GM19043 (cell line): ENCODE data around the gene SERGEF.
"Not testable (repeated sequence)": the region's sequence is repeated elsewhere in the genome, so short reads cannot be mapped to it uniquely, and the experiment has no call there.

Source experiments
- ATAC-seq: cut with Tn5 transposase; IDR thresholded peaks from one replicate; pipeline ENCODE4 v1.9.1; 2021; ENCODE audit warnings: low read depth; ENCODE audit not compliant: unreplicated experiment

SERGEF gene

DNA sequence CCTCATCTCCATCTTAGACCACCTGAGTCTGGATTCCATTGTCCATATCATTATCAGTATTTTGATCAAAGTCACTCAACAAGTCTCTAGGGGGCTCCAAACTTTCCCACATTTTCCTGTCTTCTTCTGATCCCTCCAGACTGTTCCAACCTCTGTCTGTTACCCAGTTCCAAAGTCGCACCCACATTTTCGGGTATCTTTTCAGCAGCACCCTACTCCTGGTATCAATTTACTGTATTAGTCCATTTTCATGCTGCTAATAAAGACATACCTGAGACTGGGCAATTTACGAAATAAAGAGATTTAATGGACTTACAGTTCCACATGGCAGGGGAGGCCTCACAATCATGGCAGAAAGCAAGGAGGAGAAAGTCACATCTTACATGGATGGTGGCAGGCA lies 144.4 kb downstream of the SERGEF start:
- not testable (repeated sequence) for ATAC-seq

DNA sequence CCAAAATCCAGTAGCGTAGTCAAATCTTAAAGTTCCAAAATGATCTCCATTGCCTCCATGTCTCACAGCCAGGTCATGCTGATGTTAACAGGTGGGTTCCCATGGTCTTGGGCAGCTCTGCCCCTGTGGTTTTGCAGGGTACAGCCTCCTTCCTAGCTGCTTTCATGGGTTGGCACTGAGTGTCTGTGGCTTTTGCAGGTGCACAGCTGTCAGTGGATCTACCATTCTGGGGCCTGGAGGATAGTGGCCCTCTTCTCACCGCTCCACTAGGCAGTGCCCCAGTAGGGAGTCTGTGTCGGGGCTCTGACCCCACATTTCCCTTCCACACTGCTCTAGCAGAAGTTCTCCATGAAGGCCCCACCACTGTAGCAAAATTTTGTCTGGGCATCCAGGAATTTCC lies 145.5 kb downstream of the SERGEF start:
- ATAC-seq = no peak

DNA sequence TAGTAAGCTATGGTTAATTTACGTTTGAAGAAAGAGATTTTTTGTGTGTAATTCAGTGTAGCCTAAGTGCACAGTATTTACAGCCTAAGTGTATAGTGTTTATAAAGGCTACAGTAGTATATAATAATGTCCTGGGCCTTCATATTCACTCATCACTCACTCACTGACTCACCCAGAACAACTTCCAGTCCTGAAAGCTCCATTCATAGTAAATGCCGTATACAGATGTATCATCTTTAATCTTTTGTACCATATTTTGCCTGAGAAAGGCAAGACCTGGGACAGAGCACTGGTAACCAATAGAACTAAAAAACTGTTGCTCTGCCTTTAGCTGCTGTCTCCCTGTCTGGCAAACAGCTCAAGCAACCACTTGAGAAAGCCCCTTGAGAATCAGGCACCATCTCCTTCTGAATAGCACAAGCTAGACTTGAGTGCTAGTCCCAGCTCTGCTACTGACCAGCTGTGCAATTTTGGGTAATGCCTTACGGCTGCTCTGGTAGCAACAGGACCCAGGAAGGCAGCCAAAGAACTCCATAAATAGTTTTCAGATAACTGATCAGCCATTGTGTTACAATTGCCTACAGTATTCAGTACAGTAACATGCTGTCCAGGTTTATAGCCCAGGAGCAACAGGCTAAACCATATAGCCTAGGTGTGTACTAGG lies 146.9 kb downstream of the SERGEF start:
- no peak for ATAC-seq

DNA sequence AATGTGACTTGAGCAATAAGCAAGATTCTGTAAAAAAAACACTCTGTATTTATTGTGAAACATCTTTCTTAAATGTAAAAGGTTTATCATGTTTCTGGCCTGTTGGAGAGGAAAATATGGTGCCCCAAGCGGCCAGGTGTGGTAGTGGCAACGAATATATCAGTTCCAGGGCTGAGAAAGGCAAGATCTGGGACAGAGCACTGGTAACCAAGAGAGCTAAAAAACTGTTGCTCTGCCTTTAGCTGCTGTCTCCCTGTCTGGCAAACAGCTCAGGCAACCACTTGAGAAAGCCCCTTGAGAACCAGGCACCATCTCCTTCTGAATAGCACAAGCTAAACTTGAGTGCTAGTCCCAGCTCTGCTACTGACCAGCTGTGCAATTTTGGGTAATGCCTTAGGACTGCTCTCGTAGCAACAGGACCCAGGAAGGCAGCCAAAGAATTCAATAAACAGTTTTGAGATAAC lies 148.3 kb downstream of the SERGEF start:
- ATAC-seq = no peak

DNA sequence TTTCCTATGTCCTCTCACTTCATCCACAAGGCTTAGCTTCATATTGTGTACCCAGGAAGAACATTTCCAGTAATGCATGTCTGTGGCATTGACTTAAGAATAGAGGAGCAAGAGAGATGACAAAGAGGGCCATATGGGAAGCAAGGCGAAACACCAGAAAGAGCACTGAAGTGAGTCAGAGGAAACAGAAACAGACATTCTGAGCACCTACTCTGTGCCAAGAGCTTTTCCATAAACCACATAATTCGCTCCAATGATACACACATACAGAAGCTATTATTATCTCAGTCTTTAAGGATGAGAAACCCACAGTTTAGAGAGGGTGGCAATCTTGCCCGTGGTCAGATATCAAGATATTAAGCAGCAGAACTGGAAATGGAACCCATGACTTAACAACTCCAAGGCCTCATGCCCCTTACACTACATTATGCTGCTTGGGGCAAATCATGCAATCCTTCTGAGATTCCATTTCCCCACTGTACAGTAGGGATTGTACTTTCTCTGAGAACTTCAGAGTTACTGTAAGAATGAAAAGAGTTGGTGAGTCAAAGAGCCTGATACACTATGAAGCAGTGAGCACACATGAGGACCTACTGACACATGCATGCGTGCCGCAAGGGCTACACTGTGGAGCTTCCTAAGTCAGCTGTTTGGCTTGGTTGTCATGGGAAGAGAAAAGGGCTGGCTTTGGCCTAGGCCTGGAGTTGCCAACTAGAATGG lies 151.7 kb downstream of the SERGEF start:
- no peak for ATAC-seq

DNA sequence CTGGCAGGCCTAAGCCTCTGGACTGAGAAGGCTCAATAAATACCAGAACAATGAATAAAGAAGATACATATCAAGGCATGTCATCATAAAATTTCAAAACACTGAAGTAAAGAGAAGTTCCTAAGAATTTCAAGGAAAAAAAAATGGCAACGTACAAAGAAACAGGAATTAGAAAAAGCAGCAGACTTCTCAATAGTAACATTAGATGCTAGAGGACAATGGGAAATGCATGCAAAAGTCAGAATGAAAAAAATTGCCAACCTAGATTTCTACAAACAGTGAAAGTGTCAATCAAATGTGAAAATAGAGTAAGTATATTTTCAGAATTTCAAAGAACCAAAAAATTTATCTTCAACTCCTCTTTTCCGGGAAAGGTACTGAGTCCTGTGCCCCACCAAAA lies 153.3 kb downstream of the SERGEF start:
- no peak for ATAC-seq

DNA sequence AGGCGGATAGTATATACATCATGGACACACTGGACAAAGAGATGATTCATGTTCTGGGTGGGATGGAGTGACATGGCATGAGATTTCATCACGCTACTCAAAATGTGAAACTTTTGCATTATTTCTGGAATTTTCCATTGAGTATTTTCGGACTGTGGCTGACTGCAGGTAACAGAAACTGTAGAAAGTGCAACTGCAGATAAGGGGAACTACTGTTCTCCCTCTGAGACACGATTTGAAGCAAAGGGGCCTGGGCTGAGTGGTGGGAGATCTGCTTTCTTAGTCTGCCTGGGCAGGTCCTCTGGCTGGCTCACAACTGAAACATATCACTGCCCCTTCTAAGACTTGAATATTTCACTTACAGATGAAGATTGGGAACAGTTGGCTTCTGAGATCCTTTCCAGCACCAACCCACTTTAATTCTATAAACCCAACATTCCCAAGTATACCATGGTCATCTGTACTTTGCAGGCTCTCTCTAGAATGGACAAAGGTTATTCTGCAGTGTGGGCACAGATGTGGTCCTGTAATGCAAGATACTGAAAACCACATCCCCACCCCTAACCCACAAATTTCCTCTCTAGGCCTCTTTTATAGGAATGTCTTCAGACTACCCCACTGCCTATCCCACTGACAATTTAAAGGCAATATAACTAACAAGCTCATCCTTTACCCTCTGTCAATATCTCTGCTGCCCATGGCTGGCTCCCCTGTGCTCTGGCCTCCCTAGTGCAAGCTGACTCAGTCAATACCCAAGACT lies 157.1 kb downstream of the SERGEF start:
- ATAC-seq = no peak

DNA sequence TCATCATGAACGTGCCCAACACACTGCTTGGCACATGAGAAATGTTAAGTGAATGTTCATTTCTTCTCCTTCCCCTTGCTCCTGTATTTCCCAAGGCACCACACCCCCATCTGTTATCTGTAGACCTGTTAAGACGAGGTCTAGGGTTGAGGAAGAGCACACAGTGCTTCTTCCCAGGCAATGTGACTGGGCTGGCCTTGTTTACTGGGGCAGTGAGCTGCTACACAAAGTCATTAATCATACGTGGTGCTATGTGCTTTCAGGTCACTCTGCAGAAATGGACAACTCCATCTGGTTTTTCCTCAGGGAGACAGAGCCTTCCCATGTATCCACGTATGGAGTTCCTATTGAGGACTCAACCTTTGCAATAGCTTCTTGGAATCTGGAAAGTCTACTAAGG lies 159.6 kb downstream of the SERGEF start:
- no peak for ATAC-seq

DNA sequence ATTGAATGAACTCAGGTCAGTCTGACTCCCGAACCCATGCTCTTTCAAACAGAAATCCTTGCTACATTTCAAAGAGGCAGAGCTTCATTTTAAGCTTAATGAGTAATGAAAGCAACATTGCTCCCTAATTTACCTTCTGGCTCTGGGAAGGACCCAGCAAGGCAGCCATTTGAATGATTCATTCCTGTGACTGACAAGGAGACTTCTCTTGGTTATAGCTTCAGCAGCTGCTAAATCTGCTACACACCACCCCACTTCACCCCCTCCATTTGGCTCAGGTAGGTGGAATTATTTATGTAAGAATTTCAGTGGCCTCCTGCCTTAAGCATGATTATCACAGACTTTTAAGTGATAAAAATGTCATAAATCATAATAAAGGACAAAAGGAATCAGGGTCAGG lies 160.6 kb downstream of the SERGEF start:
- ATAC-seq = no peak

DNA sequence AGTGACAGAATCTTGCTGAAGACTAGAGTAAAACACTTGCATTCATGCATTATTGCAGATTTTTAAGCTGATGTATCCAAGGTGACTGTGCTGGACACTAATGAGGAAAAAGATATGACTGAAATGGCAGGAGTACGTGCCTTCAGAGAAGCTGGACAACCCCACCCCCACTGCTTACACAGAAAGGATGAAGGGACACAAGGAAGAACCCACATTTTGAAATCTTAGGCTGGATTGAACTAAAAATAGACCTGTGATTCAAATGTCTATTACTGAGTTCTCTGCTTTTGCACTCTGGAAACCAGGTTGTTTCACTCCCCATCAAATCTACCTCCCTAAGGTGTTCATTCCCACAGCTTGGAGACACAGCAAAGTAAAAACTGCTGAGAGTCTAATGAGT lies 161.2 kb downstream of the SERGEF start:
- no peak for ATAC-seq

DNA sequence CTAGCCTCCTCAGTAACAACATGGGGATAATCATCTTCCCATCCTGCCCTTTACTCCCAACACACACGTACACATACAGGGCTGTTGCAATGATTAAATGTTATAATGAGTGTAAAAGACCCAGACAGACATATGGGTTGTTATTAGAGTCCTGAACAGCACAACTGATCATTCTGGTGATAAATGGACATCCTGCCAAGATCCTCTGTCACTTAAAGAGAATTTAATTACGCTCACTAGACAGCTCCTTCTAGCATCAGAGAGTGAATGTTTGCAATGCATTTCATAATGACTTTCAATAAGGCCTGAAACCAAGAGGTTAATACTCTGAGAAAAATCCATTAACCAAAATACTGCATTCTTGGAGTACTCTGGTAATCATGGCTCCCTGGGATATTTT lies 162.5 kb downstream of the SERGEF start:
- no peak for ATAC-seq

DNA sequence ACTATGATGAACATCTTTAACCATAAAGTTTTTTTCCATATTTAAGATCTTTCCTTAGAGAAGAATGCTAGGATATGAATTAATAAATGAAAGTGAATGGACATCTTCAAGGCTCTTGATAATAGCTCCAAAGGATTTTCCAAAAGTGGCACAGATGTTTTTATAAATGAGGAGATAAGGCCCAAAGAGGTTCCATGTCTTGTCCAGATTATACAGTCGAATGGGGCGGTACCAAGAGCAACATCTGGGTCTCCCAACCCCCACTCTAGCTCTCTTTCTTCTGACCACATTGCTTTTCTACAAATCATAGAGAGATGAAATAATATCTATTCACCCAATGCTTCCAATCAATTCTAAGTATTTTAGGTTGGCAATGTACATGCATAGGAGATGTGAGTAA lies 164.1 kb downstream of the SERGEF start:
- no peak for ATAC-seq

DNA sequence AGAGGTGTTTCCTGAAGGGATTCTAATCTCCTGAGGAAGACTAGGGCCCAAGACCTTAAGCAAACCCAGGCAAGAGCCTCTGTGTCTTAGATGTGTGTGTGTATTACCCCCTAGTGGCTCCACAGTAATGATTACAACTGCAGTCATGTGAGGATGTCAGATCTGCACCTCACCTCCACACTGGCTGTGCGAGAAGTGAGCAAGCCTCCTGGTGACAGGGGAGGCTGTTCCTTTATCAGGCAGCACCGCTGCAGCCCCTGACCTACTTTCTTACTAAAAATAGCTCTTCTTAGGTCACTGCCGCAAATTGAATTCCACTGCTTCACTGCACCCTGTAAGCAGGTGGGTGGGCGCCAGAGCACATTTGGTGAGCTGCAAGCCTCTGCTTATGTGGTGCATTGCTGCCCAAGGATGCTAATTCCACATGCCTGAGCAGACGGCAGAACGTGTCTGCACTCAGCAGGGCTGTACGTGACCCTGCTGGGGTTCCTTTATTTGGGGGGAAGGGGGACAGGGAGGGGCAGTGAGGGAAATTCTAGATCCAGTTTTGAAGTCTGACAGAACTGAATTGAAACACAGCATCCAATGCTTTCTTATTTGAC lies 165.9 kb downstream of the SERGEF start:
- no peak for ATAC-seq

DNA sequence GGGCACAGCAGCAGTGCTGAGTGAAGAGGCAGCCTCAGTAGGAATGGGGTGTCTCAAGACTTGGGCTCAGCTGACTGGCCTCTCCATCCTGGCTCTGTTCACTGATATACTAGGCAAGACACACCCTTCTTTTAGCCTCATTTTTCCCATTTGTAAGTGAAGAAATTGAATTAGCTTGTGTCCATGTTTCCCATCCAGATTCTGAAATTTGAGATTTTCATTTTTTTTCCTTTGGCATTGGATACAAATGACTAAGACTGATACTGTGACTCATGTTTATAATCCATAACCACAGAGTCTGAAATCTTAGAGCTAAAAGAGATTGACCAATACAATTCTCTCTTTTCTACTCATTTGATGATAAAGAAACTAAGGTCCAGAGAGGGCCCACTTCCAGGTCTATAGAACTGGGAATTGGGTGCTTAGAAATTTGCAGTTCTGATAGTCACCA lies 167.4 kb downstream of the SERGEF start:
- ATAC-seq = no peak

DNA sequence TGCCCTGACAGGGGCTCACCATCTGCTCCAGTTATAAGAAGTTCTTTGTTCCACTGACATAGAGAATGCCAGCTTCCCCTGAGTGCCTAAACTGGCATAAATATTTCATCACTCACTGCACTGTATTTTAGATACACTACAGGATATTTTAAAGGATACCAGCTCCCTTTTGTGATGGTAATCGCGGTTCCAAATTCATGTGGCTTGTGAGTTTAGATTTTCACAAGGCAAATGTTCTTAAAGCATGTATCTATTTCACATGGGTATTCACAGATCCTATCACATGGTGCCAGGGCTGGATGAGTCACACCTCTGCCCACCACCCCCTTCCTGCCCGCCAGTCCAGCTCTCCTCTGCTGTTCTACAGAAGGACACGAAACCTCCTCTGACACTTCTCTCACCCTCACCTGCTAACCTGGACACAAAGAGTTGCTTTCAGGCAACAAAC lies 172.7 kb downstream of the SERGEF start:
- no peak for ATAC-seq

DNA sequence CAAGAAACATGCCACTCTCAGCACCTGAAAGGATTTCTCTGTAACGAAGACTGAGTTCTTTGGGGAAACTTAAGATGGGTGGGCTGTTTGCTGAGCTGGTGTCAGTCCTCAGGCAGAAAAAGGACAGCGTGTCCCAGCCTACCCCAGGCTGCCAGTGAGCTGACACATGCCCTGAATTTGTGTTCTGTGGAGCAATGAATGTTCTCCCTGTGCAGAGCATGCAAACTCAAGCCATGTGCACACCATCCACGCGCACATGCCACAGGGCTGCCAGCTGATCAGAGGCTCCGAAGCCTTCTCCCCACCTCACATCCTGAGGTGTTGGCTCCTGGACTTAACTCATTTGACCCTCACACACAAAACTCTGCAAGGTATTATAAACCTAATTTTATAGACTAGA lies 173.4 kb downstream of the SERGEF start:
- ATAC-seq = no peak

DNA sequence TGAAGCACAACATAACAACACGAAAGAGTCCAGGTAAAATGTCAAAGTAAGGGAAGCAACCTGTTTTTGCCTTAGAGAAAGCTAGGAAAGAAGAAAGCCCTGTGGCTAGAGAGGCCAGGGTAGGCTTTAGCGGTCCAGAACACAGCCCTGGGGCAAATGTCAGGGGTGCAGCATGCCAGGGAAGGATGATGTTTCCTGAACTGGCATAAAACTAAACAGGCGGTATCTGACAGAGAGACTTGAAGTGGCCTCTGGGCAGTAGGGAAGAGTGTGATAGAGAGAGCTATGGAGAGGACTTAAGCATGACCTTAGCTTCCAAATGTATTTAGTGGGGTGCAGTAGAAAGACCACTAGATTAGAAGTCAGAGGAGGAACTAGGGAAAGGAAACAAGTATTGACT lies 174.7 kb downstream of the SERGEF start:
- no peak for ATAC-seq

DNA sequence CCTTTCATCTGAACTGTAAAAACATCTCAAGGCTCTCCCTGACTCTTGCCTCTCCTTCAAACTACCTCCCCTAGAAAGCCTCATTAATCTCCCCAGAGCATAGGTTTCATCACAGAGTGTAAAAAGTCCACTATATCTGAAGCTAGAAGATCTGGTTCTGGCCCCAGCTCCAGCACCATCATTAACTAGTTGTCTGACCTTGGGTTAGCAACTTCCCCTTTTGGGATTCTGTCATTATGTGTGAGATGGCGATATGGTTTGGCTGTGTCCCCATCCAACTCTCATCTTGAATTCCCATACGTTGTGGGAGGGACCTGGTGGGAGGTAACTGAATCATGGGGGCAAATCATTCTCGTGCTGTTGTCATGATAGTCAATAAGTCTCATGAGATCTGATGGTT lies 181.0 kb downstream of the SERGEF start:
- ATAC-seq = no peak

DNA sequence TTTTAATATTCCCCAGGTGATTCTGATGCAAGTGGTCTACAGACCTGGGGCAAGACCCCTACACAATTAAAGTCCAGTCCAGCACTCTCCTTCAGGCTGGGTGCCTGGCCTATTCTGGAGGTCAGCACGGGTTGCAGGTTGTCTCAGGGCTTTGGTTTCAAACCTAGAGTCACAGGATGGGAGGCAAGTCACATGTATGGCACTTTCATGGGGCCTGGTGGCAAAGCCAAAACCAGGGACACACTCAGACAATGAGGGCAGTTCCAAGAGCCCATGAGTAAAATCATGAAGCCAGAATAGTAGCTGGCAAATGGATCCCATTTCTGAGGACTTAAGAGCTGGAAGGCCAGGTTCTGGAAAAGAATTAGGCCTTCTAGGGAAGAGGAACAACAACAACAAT lies 181.6 kb downstream of the SERGEF start:
- no peak for ATAC-seq

DNA sequence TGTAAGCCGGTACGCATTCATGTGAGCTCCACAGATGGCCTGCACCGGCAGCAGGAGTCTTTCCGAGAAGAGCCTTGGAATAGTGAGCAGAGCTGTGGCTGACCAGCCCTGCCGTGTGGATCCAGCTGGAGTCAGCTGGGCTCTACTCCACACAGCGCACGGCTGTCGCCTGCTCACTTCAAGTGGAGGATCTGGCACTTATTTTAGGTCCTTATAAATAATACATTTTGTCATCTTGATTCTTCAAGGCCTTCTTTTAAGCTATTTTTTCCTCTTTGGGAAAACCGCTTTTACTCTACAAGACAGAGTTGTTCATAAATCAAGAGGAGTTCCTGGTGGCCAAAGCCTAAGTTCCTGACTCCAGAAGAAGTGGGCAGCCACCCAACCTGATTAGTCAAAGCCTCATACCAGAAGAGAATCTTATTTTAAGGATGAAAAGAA lies 184.5 kb downstream of the SERGEF start:
- no peak for ATAC-seq

DNA sequence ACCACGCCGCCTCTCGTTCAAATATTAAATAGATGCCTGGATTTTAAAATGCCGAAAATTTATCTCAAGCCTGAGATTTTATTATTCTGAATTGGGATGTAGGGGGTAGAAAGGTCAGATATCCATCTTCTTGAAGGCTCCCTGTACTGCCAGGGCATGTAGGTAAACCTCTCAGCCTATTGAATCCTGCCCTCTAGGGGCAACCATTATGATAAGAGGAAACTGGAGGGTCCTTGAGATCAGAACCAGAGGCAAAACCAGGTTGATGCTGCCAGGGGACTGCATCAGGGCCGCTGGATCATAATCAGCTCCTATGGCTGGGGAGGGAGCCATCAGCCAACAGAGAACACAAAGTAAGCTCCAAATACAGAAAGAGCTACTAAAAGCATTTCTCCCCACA lies 185.8 kb downstream of the SERGEF start:
- ATAC-seq = no peak
